CD8-positive, alpha-beta memory T cell (primary cell): ENCODE data around the gene OS9. TPM values are rescaled to one million over a fixed set of nuclear protein-coding genes. Genes with fewer than 3 reads are reported as not detected.
"Not testable (repeated sequence)": the region's sequence is repeated elsewhere in the genome, so short reads cannot be mapped to it uniquely, and the experiment has no call there.

Experiments
- CTCF ChIA-PET: fragments of 350-600 bp; sonication (Branson Sonifier 250); formaldehyde crosslinking; loops from one replicate; lab custom pipeline; 2021; ENCODE audit warnings: antibody characterized with exemption; lab: Charles Lee
- POLR2A ChIA-PET: fragments of 350-600 bp; sonication (Branson Sonifier 250); formaldehyde crosslinking; loops from one replicate; lab custom pipeline; 2021; ENCODE audit warnings: antibody characterized with exemption; lab: Charles Lee
- DNase-seq, 5 donors: peaks; one replicate each; pipeline versions ENCODE4 v3.0.0 to v3.0.0-alpha.2; 2020 to 2022; ENCODE audit warnings: mixed read lengths in 1 of 5
- H3K27ac ChIP-seq: one replicate; pipeline ENCODE4 v1.7.0; 2013; ENCODE audit warnings: low read depth, mild to moderate bottlenecking, low read length, moderate library complexity
- H3K27me3 ChIP-seq: 2 replicates; pipeline ENCODE4 v1.7.0; 2013; ENCODE audit warnings: low read length, mild to moderate bottlenecking; ENCODE audit not compliant: insufficient read depth, poor library complexity, severe bottlenecking
- H3K36me3 ChIP-seq: 2 replicates; pipeline ENCODE4 v1.7.0; 2013; ENCODE audit warnings: mild to moderate bottlenecking, low read length, moderate library complexity; ENCODE audit not compliant: insufficient read depth
- H3K4me1 ChIP-seq: 2 replicates; pipeline ENCODE4 v1.7.0; 2013; ENCODE audit warnings: mild to moderate bottlenecking, low read length, moderate library complexity; ENCODE audit not compliant: insufficient read depth
- H3K4me3 ChIP-seq: 2 replicates; pipeline ENCODE4 v1.7.0; 2013; ENCODE audit warnings: mild to moderate bottlenecking, low read length
- H3K9me3 ChIP-seq: 2 replicates; pipeline ENCODE4 v1.7.0; 2013; ENCODE audit warnings: mild to moderate bottlenecking, low read length
- H3K27ac Mint-ChIP-seq, 8 donors: one replicate each; pipeline ENCODE4 v1.8.0; 2020 to 2021; ENCODE audit warnings: mixed read lengths in 8 of 8, mild to moderate bottlenecking in 6 of 8, inconsistent platforms in 3 of 8, moderate library complexity in 3 of 8
- H3K27me3 Mint-ChIP-seq, 2 donors: one replicate each; pipeline ENCODE4 v1.8.0; 2020 to 2021; ENCODE audit warnings: mixed read lengths in 2 of 2, mild to moderate bottlenecking in 1 of 2, moderate library complexity in 1 of 2
- H3K36me3 Mint-ChIP-seq, 3 donors: one replicate each; pipeline ENCODE4 v1.8.0; 2020 to 2021; ENCODE audit warnings: mixed read lengths in 3 of 3, inconsistent platforms in 1 of 3, mild to moderate bottlenecking in 1 of 3
- H3K4me1 Mint-ChIP-seq, 3 donors: one replicate each; pipeline ENCODE4 v1.8.0; 2020 to 2021; ENCODE audit warnings: mixed read lengths in 3 of 3, inconsistent platforms in 1 of 3, mild to moderate bottlenecking in 1 of 3
- H3K4me3 Mint-ChIP-seq, 7 donors: one replicate each; pipeline ENCODE4 v1.8.0; 2020 to 2021; ENCODE audit warnings: mixed read lengths in 7 of 7, mild to moderate bottlenecking in 6 of 7, moderate library complexity in 4 of 7, inconsistent platforms in 2 of 7
- H3K9me3 Mint-ChIP-seq, 5 donors: one replicate each; pipeline ENCODE4 v1.8.0; 2020 to 2022; ENCODE audit warnings: mixed read lengths in 5 of 5, mild to moderate bottlenecking in 3 of 5, moderate library complexity in 2 of 5, inconsistent platforms in 1 of 5
- polyA plus RNA-seq: library from polyadenylated mRNA; unstranded; fragments of 300-500 nt; fragmentation: Illumina TruSeq; gene quantifications from one replicate; pipeline ENCODE4 v1.2.3, GENCODE V29; 2021
- total RNA-seq, 2 experiments: library from RNA; stranded (reverse); gene quantifications; one replicate each; pipeline ENCODE4 v1.2.3, GENCODE V29; 2021

OS9 gene
- total and polyA plus RNA-seq, 3 experiments from 2014 or later, result 86.9 to 103 (median 96.8) TPM

DNA sequence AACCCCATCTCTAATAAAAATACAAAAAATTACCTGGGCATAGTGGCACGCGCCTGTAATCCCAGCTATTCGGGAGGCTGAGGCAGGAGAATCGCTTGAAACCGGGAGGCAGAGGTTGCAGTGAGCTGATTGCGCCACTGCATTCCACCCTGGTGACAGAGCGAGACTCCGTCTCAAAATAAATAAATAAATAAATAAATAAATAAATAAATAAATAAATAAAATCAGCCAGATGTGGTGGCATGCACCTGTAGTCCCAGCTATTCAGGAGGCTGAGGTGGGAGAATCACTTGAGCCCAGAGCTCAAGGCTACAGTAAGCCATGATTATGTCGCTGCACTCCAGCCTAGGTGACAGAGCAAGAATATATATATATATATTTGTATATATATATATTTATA is 16.0 kb upstream of the OS9 start:
- H3K27me3 Mint-ChIP-seq, CTCF ChIA-PET, H3K4me1 Mint-ChIP-seq, H3K4me1 ChIP-seq, H3K27ac Mint-ChIP-seq, H3K27me3 ChIP-seq, H3K36me3 ChIP-seq, H3K9me3 Mint-ChIP-seq, DNase-seq, H3K27ac ChIP-seq, H3K9me3 ChIP-seq, POLR2A ChIA-PET, H3K36me3 Mint-ChIP-seq, H3K4me3 Mint-ChIP-seq, H3K4me3 ChIP-seq: not testable (repeated sequence)

GRCh38 chr12:57679697-57680096 is 14.2 kb upstream of the OS9 start:
- Histone ChIP-seq H3K9me3 (no peaks in the 10 kb centered on the region), H3K4me3 (no peak overlapping the region), H3K27me3 (no peaks in the 10 kb centered on the region), H3K27ac (no peak overlapping the region), H3K4me1 (no peaks in the 10 kb centered on the region), H3K36me3 (no peaks in the 10 kb centered on the region)
- ChIA-PET POLR2A (no interaction called here), CTCF (no interaction called here)
- Mint-ChIP-seq H3K36me3 (peaks cover 0 to 4% (median 0%) of the 10 kb centered on the region in 3 donors), H3K27me3 (peaks cover 8 to 12% of the 10 kb centered on the region in 2 donors), H3K4me1 (no peaks in the 10 kb centered on the region), H3K27ac (peak overlapping the region in 1 of 8 donors; percentile 36), H3K4me3 (no peak overlapping the region), H3K9me3 (peaks cover 0 to 6% (median 5%) of the 10 kb centered on the region in 5 donors)
- no peak for DNase-seq

DNA sequence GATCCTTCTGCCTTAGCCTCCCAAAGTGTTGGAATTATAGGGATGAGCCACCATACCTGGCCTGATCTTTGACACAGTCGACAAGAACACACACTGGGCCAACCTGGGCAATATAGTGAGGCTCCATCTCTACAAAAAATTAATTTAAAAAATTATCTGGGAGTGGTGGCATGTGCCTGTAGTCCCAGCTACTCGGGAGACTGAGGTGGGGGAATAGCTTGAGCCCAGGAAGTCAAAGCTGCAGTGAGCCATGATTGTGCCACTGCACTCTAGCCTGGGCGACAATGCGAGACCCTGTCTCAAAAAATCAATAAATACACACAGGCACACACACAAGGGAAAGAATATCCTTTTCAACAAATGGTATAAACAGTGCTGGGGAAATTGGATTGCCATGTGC is 6.1 kb upstream of the OS9 start:
- no peak overlapping the region for H3K27ac ChIP-seq
- no peak overlapping the region for H3K4me3 ChIP-seq
- DNase-seq, result no peak
- Mint-ChIP-seq H3K27me3 (peaks cover 30 to 58% of the 10 kb centered on the region in 2 donors), H3K9me3 (no peaks in the 10 kb centered on the region), H3K27ac (no peak overlapping the region), H3K4me3 (no peak overlapping the region), H3K36me3 (no peaks in the 10 kb centered on the region), H3K4me1 (no peaks in the 10 kb centered on the region)
- H3K9me3 ChIP-seq, result no peaks in the 10 kb centered on the region
- H3K4me1 ChIP-seq, result no peaks in the 10 kb centered on the region
- no peaks in the 10 kb centered on the region for H3K36me3 ChIP-seq
- POLR2A ChIA-PET, result no interaction called here
- CTCF ChIA-PET, result no interaction called here
- H3K27me3 ChIP-seq, result no peaks in the 10 kb centered on the region

- Mint-ChIP-seq H3K4me1 (no peaks in the 10 kb centered on the region), H3K36me3 (no peaks in the 10 kb centered on the region), H3K9me3 (no peaks in the 10 kb centered on the region), H3K4me3 (no peak overlapping the region), H3K27ac (no peak overlapping the region), H3K27me3 (peaks cover 28 to 57% of the 10 kb centered on the region in 2 donors)
- H3K4me1 ChIP-seq, result peaks cover 5% of the 10 kb centered on the region
- H3K4me3 ChIP-seq, result no peak overlapping the region
- CTCF ChIA-PET, result no interaction called here
- no peaks in the 10 kb centered on the region for H3K36me3 ChIP-seq
- H3K27me3 ChIP-seq, result no peaks in the 10 kb centered on the region
- H3K27ac ChIP-seq, result no peak overlapping the region
- H3K9me3 ChIP-seq, result no peaks in the 10 kb centered on the region
- POLR2A ChIA-PET, result no interaction called here
- DNase-seq, result no peak
These were observed 5.0 kb upstream of the OS9 start for GRCh38 chr12:57688931-57689330.

GRCh38 chr12:57692500-57692899 is 1.4 kb upstream of the OS9 start:
- Mint-ChIP-seq H3K27ac (no peak overlapping the region), H3K36me3 (peaks cover 4 to 20% (median 7%) of the 10 kb centered on the region in 3 donors), H3K4me1 (peaks cover 2 to 8% (median 7%) of the 10 kb centered on the region in 3 donors), H3K9me3 (no peaks in the 10 kb centered on the region), H3K27me3 (peaks cover 12 to 24% of the 10 kb centered on the region in 2 donors), H3K4me3 (no peak overlapping the region)
- DNase-seq, result no peak
- CTCF ChIA-PET, result interaction anchor here (0.7 to 2.0 kb wide), 6 partner anchors 49 to 248 kb away, joined by 3 to 8 read pairs (median 3); no protein-coding TSS in a partner anchor
- Histone ChIP-seq H3K36me3 (peaks cover 17% of the 10 kb centered on the region), H3K27me3 (no peaks in the 10 kb centered on the region), H3K4me3 (no peak overlapping the region), H3K27ac (no peak overlapping the region), H3K4me1 (peaks cover 18% of the 10 kb centered on the region), H3K9me3 (no peaks in the 10 kb centered on the region)
- POLR2A ChIA-PET, result interaction anchor here (1.5 kb wide), 1 partner anchor 207 kb away, joined by 3 read pairs; no protein-coding TSS in a partner anchor

DNA sequence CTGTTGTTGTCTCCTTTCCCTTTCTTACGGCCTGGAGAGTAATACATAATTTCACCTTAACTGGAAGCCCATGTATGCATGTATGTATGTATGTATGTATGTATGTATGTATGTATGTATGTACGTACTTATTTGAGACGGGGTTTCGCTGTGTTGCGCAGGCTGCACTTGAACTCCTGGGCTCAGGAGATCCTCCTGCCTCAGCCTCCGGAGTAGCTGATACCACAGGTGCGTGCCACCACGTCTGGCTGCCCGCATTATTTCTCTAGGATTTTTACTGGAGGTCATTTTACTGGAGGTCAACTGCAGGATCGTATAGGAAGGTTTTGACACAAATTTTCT is 644 bp upstream of the OS9 start:
- Mint-ChIP-seq H3K36me3 (peaks cover 6 to 28% (median 13%) of the 10 kb centered on the region in 3 donors), H3K27me3 (peaks cover 9 to 20% of the 10 kb centered on the region in 2 donors), H3K9me3 (no peaks in the 10 kb centered on the region), H3K4me1 (peaks cover 2 to 16% (median 8%) of the 10 kb centered on the region in 3 donors), H3K27ac (no peak overlapping the region), H3K4me3 (no peak overlapping the region)
- H3K4me3 ChIP-seq, result no peak overlapping the region
- peaks cover 17% of the 10 kb centered on the region for H3K36me3 ChIP-seq
- no peak for DNase-seq
- peaks cover 18% of the 10 kb centered on the region for H3K4me1 ChIP-seq
- ChIA-PET CTCF (interaction anchor here (0.7 to 2.0 kb wide), 8 partner anchors 26 to 247 kb away, joined by 3 to 8 read pairs (median 4); partner anchors contain the start of genes B4GALNT1 and GLI1), POLR2A (interaction anchor here (1.5 kb wide), 2 partner anchors 48 to 206 kb away, joined by 3 to 4 read pairs; no protein-coding TSS in a partner anchor)
- no peaks in the 10 kb centered on the region for H3K27me3 ChIP-seq
- no peak overlapping the region for H3K27ac ChIP-seq
- H3K9me3 ChIP-seq, result no peaks in the 10 kb centered on the region

GRCh38 chr12:57694459-57695019 is 607 bp downstream of the OS9 start:
- no peak overlapping the region for H3K27ac Mint-ChIP-seq
- no peak for DNase-seq

GRCh38 chr12:57695770-57696432 is 2.0 kb downstream of the OS9 start:
- H3K9me3 Mint-ChIP-seq, result no peaks in the 10 kb centered on the region
- ChIA-PET POLR2A (no interaction called here), CTCF (no interaction called here)
- no peaks in the 10 kb centered on the region for H3K27me3 ChIP-seq
- H3K27ac ChIP-seq, result no peak overlapping the region
- no peak for DNase-seq
- no peaks in the 10 kb centered on the region for H3K9me3 ChIP-seq
- H3K36me3 Mint-ChIP-seq, result peaks cover 6 to 50% (median 28%) of the 10 kb centered on the region in 3 donors
- peak overlapping the region in 4 of 8 donors; percentile 13 to 75 (median 28) for H3K27ac Mint-ChIP-seq
- H3K4me1 Mint-ChIP-seq, result peaks cover 6 to 38% (median 32%) of the 10 kb centered on the region in 3 donors
- peaks cover 18% of the 10 kb centered on the region for H3K4me1 ChIP-seq
- H3K4me3 ChIP-seq, result no peak overlapping the region
- H3K27me3 Mint-ChIP-seq, result peaks cover 2 to 3% of the 10 kb centered on the region in 2 donors
- H3K4me3 Mint-ChIP-seq, result peak overlapping the region in 5 of 7 donors; percentile 29 to 65 (median 44)
- peaks cover 24% of the 10 kb centered on the region for H3K36me3 ChIP-seq

More at GRCh38 chr12:57694459-57695019, 607 bp downstream of the OS9 start:
- Histone ChIP-seq H3K27ac (peak overlapping the region; percentile 95), H3K9me3 (no peaks in the 10 kb centered on the region), H3K4me3 (peak overlapping the region; percentile 99), H3K36me3 (peaks cover 24% of the 10 kb centered on the region), H3K27me3 (no peaks in the 10 kb centered on the region), H3K4me1 (peaks cover 18% of the 10 kb centered on the region)
- CTCF ChIA-PET, result interaction anchor here (0.8 to 2.0 kb wide), 4 partner anchors 12 to 74 kb away, joined by 3 to 8 read pairs (median 4); partner anchors contain the start of gene B4GALNT1
- no peak overlapping the region for H3K4me3 Mint-ChIP-seq
- peaks cover 3 to 10% of the 10 kb centered on the region in 2 donors for H3K27me3 Mint-ChIP-seq
- H3K4me1 Mint-ChIP-seq, result peaks cover 2 to 29% (median 21%) of the 10 kb centered on the region in 3 donors
- H3K9me3 Mint-ChIP-seq, result no peaks in the 10 kb centered on the region
- peaks cover 6 to 40% (median 26%) of the 10 kb centered on the region in 3 donors for H3K36me3 Mint-ChIP-seq
- POLR2A ChIA-PET, result interaction anchor here (1.5 kb wide), 1 partner anchor 47 kb away, joined by 4 read pairs; no protein-coding TSS in a partner anchor
